Ascending aorta (tissue), 2 donors: ENCODE measurements around the gene FRRS1L. TPM values are rescaled to one million over a fixed set of nuclear protein-coding genes. Genes with fewer than 3 reads are reported as not detected.

Experiments
- DNase-seq, 2 donors: peaks; one replicate each; pipeline ENCODE4 v3.0.0-alpha.2; 2019; ENCODE audit warnings: low spot score in 2 of 2
- H3K27ac ChIP-seq, 2 donors: fragments of 200-600 bp; sonication (generic); one replicate each; pipeline ENCODE4 v1.5.1; 2016 to 2017; ENCODE audit warnings: mild to moderate bottlenecking in 1 of 2
- H3K27me3 ChIP-seq: fragments of 200-600 bp; sonication (generic); one replicate; pipeline ENCODE4 v1.5.1; 2017
- H3K36me3 ChIP-seq, 2 donors: fragments of 200-600 bp; sonication (generic); one replicate each; pipeline ENCODE4 v1.5.1; 2016
- H3K4me1 ChIP-seq, 2 donors: fragments of 200-600 bp; sonication (generic); one replicate each; pipeline ENCODE4 v1.5.1; 2016 to 2017; ENCODE audit warnings: mild to moderate bottlenecking in 1 of 2
- H3K4me3 ChIP-seq, 2 donors: fragments of 200-600 bp; sonication (generic); one replicate each; pipeline ENCODE4 v1.5.1; 2016 to 2017; ENCODE audit warnings: mild to moderate bottlenecking in 1 of 2
- H3K9me3 ChIP-seq, 2 donors: fragments of 200-600 bp; sonication (generic); one replicate each; pipeline ENCODE4 v1.5.1; 2016
- CTCF ChIP-seq, 3 experiments: fragments of 200-600 bp in 2 of 3; fragments of 450-650 bp in 1 of 3; sonication (generic) in 2 of 3; IDR thresholded peaks; one replicate each; pipeline ENCODE4 v1.5.1; 2016 to 2019; ENCODE audit warnings: antibody characterized with exemption in 3 of 3, mild to moderate bottlenecking in 1 of 3, moderate library complexity in 1 of 3
- intact Hi-C: fragments of 100-400 bp; cut with DNase I; formaldehyde crosslinking; loops from one replicate; pipeline ENCODE4 v1.15.1; 2023
- total RNA-seq: library from RNA; depleted of rRNA; stranded (reverse); fragments of >200 nt; gene quantifications from one replicate; pipeline ENCODE4 v1.1.0, GENCODE V29; 2016

The FRRS1L gene
- total RNA-seq, 1 donor from 2014 or later: 0.11 TPM

GRCh38 chr9:109092051-109092580, 74.9 kb downstream of the FRRS1L start:
- Histone ChIP-seq H3K9me3 (no peaks in the 10 kb centered on the region), H3K4me3 (no peak overlapping the region), H3K4me1 (peaks cover 0 to 3% of the 10 kb centered on the region in 2 donors), H3K27ac (no peak overlapping the region), H3K36me3 (peaks cover 15 to 37% of the 10 kb centered on the region in 2 donors), H3K27me3 (no peaks in the 10 kb centered on the region)
- no peak for DNase-seq
- intact Hi-C loops: no loop called here
- TF ChIP-seq CTCF (IDR thresholded peaks at IDR 0.05): no peak

DNA sequence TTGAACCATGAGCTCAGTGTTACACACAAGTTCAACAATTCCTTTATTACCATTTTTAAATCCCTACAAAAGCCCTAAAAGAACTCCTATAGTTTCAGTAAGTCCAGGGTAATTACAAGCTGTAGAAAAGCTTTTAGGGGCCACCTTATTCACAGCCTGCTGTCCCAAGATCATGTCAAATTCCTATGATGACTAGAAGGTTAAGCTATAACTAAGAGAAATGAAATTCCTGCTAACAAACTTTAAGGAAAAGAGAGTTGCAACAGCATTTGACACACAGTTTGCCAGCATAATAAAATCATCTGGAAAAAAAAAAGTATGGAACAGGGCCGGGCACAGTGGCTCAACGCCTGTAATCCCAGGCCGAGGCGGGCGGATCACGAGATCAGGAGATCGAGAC, 78.8 kb downstream of the FRRS1L start:
- Histone ChIP-seq H3K27me3 (no peaks in the 10 kb centered on the region), H3K4me1 (no peaks in the 10 kb centered on the region), H3K27ac (no peak overlapping the region), H3K36me3 (peaks cover 15 to 50% of the 10 kb centered on the region in 2 donors), H3K4me3 (no peak overlapping the region), H3K9me3 (no peaks in the 10 kb centered on the region)
- intact Hi-C loops: no loop called here
- no peak for DNase-seq
- TF ChIP-seq CTCF (IDR thresholded peaks at IDR 0.05): no peak

DNA sequence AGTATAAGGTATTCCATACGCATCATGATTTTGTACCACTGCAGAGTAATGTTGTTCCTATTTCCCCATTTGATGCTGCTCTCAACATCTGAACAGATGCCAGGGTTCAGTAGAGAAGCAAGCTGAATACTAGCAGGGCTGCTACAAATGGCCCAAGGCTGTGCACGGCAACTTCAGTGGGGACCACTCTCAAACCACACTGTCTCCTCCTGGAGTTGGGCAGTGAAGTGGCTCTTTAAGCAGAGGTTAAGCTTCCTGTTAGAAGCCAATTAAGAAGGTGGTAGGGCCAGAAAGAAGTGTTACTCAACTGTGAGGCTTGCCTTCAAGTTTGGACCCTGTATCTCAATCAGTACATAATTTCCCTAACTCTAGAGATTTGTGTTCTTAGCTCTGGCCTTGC, 79.3 kb downstream of the FRRS1L start:
- Histone ChIP-seq H3K36me3 (peaks cover 15 to 47% of the 10 kb centered on the region in 2 donors), H3K27ac (no peak overlapping the region), H3K27me3 (no peaks in the 10 kb centered on the region), H3K4me1 (no peaks in the 10 kb centered on the region), H3K9me3 (no peaks in the 10 kb centered on the region), H3K4me3 (no peak overlapping the region)
- no peak for DNase-seq
- intact Hi-C loops: no loop called here
- TF ChIP-seq CTCF (IDR thresholded peaks at IDR 0.05): no peak

GRCh38 chr9:109086221-109086620, 80.8 kb downstream of the FRRS1L start:
- H3K9me3 ChIP-seq: no peaks in the 10 kb centered on the region
- no peak overlapping the region for H3K4me3 ChIP-seq
- no peak overlapping the region for H3K27ac ChIP-seq
- no peaks in the 10 kb centered on the region for H3K27me3 ChIP-seq
- H3K4me1 ChIP-seq: no peaks in the 10 kb centered on the region
- intact Hi-C loops: no loop called here
- peaks cover 15 to 44% of the 10 kb centered on the region in 2 donors for H3K36me3 ChIP-seq
- TF ChIP-seq CTCF (IDR thresholded peaks at IDR 0.05): no peak
- DNase-seq: no peak

DNA sequence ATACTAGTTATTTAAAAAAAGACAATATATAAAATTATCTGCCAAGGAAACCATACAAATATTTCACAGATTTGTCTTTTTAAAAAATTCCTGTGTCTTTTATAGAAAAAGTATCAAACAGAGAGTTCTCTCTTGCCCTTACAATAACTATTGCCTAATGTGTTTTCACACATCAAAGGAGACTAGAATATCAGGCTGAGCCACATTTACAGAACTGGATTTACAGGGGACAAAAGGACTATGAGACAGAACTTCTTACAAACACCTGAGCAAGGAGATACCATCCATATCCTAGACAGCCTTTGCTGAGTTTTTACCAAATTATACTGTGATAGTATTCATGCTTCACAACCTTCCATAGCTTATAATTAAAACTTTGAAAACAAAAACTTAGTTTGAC, 81.5 kb downstream of the FRRS1L start:
- Histone ChIP-seq H3K27ac (no peak overlapping the region), H3K36me3 (peaks cover 12 to 39% of the 10 kb centered on the region in 2 donors), H3K4me1 (no peaks in the 10 kb centered on the region), H3K4me3 (no peak overlapping the region), H3K27me3 (no peaks in the 10 kb centered on the region), H3K9me3 (no peaks in the 10 kb centered on the region)
- intact Hi-C loops: no loop called here
- no peak for DNase-seq
- no peak for TF ChIP-seq CTCF (IDR thresholded peaks at IDR 0.05)
